NCI-H1105 (cell line): ENCODE results near the gene TENM4.

Experiments used
- DNase-seq: peaks from one replicate; lab custom pipeline; 2025; lab: John Stamatoyannopoulos, UW

TENM4 gene

DNA sequence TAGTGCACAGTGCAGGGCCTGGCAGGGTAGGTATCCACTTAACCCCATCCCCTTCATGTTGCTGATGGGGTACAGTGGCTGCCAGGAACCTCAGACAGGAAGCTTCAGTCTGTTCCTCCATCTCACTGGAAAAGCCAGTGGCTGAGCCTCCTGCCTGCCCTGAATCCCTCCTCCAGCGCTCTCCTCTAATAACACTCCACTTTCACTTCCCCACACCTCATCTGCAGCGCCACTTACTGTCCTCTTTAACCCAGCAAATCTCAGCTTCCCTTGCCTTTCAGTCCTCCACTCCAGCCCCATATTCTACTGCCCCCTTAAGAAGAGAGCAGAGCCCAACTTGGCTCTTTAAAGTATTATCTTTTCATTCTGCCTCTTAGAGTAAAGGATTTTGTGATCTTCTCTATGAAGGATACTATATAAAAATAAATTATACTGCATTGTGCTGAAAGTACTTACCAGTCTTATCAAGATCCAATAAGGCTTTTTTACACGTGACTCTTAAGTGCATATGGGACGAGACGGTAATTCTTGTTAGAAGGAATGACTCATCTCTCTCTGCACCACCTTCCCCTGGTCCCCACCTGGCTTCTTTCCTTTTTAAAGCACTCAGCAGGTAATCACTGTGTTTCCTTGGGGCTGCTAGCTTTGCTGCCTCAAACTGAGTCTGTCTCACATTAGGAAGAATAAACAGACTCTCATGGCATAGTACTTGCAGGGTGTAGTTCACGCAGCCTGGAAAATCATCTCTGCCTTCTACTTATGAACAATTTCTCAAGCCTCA is 628.1 kb downstream of the TENM4 start:
- no peak for DNase-seq

DNA sequence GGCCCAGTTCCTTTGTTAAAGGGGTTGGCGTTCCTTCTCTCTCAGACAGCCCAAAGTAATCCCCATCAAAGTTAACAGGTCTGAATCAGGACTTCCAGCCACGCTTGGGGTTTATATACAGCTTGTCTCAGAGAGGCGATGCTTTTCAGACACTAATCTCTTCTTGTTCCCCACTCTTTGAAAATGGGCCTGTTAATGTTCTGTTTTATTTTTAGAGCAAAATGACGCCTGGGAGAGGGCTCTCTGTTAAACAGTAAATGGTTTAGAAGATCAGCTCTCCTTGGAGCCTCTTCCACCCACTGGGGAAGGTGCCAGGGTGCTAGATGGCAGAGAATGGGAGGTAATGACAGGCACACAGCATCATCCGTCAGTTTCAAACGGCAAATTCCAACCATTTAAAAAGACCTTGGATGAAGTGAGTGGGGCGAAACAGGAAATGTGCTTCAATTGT is 630.2 kb downstream of the TENM4 start:
- DNase-seq: no peak

DNA sequence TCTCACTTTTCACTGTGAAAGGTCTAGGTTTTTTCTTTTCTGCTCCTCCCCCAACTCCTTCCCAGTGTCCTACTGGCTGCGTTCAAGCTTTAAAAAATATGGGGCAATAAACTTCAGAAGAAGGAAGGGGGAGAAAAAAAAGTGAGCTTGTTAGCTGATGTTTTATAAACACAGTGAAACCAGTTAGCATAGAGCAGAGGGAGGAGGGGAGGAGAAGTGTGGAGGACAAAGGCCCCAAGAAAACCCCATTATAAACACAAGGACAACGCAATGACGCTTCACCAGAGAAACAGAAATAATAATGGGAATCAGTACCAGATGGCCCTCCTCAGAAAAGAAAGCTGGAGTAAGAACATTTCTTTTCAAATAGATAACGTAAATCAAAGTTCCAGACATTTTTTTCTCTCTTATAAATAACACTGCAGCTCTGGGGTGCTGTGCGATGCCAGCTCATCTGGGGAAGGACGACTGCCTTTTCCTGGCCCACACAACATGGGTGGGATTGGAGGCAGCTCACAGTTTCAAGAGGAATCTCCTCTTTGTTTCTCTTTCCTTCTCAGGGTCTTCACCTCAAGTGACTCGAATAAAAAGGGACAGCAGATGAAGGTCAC is 630.8 kb downstream of the TENM4 start:
- no peak for DNase-seq

DNA sequence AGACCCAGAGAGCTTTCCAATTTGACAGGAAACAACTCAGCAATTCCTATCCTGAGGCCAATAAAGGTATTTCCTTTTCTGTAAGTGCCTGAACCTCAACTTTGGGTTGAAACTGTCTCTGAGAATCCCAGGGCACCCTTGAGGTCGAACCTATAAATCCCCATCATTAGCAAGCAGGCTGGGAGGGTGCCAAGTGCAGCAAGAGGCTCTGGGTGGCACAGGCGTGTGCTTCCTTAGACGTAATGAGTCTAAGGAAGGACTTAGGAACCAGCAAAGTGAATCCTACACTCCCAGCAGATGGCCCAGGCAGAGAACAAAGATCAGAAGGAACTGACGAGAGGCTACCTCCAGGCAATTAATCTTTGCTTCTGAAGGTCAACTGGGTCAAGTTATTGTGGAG is 631.9 kb downstream of the TENM4 start:
- no peak for DNase-seq

DNA sequence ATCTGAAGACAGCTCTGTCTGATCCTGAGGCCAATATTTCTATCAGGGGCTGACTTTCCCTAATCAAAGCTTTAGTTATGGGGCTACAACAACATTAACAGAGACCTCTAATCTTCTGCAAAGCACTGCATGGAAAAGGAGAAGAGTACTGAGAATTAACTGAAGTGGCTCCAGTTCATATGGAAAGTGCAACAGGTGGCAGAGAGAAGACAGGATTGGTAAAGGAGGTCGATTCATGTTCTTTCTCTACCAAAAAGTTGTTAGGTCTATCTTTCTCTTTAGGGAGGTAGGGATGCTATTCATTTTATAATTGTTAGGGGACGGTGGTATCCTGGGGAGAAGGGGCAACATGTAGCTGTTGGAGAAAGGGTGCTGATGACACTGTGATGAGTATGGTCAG is 633.5 kb downstream of the TENM4 start:
- DNase-seq: no peak

DNA sequence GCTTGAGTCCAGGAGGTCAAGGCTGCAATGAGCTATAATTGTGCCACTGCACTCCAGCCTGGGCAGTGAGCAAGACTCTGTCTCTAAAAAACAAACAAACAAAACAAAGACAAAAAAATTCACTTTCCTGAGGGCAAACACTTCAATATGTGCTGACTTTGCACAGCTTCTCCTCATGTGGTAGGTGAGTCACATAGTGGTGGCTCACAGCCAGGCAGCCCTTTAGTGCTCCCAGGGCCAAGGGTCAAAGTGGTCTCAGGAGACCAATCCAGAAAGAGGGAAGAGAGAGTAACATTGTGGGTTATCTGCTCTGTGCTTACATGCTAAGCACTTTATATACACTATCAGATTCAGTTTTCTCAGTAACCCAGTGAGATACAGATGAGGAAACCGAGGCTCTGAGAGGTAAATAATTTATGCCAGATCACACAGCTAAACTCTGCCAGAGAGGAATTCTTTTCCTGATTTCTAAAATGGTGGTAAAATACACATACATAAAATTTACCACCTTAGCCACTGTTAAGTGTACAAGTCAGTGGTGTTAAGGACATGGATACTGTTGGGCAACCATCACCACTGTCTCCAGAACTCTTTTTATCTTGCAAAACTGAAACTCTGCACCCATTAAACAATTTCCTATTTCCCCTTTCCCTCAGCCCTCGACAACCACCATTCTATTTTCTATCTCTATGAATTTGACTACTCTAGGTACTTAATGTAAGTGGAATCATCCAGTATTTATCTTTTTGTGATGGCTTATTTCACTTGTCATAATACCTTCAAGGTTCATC is 634.4 kb downstream of the TENM4 start:
- no peak for DNase-seq

DNA sequence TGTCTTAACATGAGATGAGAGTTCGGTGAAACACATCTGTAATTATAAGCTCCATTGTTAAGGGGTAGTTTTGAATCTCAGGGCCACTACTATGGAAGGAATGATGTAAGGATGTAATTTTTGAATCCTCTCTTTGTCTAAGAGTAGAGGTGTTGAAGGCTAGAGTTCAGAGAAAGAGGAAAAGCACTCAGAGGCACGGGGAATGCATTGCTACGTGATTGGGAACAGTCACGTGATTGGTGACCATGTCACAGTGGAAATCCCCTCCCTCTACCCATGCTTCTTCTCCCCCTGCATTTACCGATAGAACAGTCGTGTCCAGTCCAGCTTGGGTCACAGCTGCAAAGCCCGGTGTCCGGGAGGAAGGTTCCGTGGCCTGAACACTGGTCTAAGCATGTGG is 635.8 kb downstream of the TENM4 start:
- DNase-seq: no peak

DNA sequence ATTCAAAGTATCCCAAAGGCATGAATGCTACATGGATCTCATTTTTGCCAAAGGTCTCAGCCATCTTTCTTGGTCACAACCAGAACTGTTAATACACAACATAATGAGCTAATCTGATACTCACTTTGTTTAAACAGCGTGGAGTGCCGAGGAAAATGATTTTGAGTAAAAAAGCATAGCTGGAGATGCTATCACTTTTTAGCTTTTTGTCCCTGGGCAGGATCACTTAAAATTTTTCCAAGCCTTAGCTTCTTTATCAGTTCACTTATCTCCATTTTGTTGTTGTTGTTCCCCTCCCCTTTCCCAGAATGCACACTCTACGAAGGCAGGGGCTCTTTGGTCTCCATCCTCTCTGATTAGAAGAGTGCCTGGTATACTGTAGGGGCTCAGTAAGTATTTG is 636.8 kb downstream of the TENM4 start:
- DNase-seq: no peak

DNA sequence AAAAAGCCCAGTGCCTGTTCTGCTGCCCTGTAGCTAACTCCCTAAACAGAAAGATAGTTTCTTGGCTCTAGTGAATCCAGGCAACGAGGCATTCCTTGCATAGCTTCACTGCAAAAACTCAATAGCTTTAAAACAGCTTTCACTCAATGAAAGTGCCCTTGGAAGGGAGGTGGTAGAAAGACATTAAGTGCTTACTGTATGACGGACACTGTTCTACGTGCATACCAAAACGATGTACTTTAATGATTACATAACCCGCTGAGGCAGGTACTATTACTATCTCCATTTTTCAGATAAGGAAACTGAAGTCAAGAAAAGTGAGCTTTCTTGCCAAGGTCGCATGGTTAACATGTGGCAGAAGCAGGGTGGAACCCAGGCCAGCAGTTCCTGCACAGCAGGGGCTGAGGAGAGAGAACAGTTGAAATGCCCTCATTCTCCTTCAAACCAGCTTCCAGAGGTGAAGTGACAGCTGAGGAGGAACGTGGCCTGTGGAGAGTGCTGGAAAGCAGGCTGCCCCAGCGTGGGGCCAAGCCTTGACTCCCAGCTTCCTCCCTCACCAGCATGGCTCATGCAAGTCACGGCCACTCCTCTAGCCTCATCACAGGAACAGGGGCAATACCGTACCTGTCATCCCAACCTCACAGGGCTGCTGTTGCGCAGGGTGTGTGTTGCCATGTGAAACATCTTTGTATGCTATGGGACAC is 638.6 kb downstream of the TENM4 start:
- no peak for DNase-seq

DNA sequence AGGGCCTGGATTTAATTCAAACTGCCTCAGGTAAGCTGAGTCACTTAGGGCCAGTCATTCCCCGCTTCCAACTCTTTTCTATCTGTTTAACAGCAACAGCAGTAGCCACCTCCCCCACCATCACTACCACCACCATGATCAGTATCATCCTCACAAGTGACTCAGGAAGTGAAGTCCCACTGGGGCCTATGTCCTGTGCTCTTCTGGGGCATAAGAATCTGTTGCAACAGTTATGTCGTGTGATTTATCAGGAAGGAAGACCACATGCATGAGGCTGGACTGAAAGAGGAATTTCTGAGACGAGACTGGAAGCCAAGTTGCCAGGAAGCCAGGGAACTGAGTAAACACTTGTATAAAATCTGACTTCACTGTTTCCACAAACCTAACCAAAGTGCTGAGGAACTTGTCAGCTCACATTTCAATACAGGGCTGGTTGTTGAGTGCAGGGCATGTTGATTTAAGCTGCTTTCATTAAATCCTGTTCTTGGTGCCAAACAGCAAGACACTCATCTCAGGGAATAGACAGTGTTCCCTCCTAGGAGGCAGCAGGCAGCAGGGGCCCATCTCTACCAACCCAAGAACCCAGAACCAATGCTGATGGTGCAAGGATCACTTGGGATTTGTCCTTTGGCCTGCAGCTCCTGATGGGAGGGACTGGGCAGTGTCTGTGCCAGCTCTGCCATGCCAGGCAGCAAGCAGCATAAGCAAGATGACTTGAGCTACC is 639.5 kb downstream of the TENM4 start:
- no peak for DNase-seq

DNA sequence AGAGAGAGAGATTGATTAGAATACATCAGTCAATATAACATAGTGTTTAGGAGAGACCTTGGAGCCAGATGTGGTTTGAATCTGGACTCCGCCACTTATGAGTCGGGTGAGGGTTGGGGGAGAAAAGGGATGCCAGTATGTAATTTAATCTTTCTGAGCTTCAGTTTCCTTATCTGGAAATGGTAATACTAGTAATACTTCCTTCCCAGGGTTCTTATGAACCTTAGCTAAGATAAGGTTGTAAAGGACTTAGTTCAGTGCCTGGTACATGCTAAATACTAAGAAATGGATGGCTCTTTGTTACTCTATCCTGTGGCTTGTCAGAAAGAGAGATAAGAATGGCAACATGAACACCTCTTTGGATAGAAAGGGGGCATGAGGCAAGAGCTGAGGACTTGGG is 640.1 kb downstream of the TENM4 start:
- DNase-seq: no peak

DNA sequence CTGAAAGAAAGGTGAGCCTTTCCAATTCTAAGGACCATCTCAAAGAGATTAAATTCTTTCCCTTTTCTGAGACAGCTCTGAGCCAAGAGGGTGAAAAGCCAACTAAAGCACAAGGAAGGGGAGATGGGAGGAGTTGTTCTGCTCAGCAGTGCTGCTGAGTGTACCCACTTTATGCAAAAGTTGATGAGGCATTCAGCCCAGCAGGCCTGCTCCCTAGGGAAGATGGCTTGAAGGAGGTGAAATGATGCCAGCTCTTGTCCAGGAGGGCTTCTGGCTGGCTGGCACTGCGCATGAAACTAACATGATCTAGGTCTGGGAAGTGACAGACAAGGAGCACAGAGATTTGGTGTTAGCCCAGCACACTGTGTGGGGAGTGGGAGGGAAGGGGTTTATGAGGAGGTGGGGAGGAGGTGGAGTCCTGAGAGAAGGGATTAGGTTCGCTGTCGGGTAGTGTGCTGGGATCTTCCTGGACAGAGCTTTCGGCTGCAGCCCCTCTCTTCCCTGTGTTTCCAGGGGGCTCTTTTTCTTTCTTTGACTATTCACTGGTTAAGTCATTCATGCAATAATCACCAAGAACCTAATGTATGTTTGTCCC is 640.6 kb downstream of the TENM4 start:
- DNase-seq: no peak

DNA sequence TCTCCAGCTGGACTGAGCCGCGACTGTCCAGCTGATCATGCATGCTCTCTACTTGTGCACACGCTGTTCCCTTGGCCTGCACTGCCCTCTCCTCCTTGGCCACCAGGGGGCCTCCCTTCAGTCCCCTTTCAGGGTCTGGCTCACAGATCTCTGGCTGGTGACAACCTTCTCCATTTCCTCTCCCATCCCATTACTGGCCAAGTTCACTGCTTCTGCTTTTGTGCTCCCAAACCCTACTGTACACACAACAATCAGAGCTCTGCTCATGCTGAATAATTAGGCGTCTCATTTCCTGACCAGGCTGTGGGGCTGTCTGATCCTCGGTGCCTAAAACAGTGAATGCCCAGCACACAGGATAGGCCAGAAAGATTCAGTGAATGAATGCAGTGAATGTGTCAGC is 642.2 kb downstream of the TENM4 start:
- DNase-seq: peak; percentile 27

DNA sequence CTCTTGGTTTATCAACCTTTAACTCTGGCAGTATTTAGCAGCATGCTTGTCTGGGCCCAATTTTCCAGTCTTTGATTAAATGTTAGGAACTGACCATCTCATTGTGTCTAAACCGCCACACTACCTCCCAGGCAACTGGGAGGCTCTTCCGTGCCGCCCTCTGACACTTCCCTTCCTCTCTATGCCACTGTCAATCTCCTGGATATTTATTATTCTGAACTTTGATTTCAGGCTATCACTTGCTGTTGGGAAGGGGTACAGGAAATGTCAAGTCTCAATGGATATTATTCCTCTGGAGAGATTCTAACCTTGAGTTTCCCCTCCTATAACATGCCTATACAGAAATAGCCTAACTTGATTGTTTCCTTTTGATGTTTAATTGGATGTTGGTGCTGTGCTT is 643.3 kb downstream of the TENM4 start:
- DNase-seq: no peak

DNA sequence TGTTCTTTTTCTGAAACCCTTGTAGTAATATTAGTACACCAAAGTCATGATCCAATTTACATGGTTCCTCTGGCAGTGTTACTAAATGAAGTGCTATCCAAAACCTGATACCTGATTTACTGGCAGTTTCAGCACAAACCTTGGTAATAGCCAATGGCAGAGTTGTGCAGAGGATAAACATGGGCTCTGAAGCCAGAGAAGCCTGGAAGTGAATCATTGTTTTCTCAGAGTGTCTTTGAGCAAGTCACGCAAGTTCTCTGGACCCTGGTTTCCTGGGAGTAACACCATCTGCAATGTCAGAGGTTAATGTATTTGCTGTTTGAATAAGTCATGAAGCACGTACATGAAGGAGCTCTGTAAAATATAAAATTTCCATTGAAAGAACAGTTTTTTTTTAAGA is 643.9 kb downstream of the TENM4 start:
- DNase-seq: no peak

DNA sequence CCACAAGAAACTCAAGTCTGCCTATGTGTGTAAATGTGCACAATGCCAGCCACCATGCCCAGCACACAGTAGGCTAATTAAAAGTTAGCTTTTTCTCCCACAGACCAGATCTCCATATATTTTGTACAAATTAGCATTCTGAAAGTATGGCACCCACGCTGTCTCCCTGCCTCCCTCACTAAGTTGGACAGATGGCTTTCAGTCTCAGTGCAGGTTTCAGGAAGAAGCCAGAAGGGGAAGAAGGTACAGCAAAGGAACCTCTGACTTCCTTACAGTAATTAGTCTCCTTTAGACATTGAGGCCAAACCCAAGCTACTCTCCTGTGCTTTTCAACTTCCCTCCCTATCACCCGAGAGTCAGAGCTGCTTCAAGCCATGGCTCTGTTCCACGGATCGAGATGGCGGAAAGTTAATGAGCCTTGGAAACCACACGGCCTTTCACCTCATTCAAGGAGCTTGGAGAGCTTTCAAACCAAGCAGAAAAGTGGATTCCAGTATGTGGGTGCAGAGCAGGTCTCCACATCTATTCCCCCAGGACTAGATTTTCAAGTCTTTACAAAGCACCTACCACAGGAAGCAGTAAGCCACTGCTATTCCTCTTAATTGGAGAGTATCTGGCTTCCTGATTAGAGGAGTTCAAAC is 645.1 kb downstream of the TENM4 start:
- DNase-seq: no peak

DNA sequence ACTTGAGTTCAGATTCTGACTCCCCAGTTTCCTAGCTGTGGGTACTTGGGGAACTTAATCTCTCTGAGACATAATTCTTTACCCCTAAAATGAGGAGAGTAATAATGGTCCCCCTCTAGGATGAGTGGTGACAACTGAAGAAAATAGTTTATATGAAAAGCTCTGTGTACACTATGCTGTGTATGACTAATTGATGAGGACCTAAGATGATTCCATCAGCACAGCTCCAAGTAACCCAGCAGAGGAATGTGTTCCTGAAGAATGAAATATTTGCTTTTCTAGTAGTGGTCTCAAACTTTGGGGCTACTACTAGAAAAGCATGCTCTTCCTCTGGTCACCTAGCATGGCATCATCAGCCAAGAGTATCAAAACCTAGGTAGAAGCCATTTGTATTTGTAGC is 648.9 kb downstream of the TENM4 start:
- no peak for DNase-seq

DNA sequence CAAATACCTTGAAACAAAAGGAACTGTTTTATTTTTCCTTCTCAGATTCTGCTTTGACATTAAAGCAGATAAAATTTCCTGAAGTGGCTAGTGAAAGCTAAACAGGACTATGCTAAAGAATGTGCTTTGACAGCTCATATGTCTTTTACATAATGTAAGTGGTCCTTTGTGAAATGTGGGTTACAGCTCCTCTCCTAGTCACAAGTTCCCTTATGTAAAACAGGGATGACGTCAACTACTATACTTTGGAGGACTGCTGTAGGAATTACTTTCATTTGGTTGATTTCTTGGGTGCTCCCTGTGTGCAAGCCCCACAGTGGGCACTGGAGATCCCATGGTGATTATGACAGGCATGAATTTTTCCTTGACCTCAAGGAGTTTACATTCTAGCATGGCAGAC is 649.6 kb downstream of the TENM4 start:
- no peak for DNase-seq

DNA sequence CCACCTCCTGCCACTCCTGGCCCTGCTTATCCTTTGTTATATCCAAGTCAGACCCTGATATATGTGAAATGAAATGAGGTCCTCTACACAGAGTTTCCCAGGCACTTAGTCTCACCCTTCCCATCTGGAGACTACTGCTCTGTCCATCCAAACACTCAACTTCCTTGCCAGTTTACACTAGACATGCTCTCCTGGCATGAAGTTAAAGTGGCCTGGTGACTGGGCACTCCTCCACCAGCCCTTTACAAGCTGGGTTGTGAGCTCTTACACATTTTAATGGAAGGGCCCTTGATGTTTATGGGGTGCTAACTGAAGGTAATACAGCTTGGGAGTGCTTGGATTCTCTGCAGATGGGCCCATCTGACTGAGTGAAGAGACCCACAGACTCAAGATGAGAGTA is 650.0 kb downstream of the TENM4 start:
- no peak for DNase-seq

DNA sequence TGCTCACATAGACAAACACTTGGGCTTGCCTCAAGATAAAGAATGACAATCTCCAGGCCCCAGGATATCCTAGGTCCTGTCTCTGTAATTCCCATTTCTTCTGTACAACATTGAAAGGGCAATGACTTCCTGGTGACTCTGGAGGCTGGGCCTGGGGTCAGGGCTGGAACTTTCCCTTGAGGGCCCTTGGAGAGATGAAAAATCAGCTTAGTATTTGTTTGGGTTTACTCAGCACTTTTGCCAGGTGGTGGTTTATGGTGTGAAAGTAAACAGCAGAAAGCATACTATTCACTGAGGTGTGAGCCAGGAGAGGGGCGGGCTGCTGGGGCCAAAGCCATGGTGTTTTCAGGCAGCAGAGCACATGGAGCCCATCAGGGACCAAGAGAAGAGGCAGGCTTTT is 651.5 kb downstream of the TENM4 start:
- DNase-seq: no peak

DNA sequence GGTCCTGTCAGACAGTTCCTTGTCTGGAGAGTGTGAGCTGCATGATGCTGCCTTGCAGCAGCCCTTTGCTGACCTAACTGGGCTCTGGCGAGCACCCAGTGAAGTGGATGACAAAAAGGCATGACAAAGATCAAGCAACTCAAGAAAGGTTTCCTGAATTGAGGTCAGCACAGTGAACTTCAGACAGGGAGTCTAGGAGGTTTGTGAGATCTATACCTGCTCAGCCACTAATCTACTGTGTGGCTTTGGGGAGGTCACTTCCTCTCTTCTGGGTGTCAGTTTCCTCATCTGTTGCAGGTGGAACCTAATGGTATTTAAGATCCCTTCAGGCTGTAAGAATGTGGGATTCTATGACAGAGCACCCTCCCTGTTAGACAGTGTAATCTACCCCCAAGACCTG is 652.3 kb downstream of the TENM4 start:
- DNase-seq: no peak
